DOHH2 (cell line): Measurements from ENCODE around the gene ZKSCAN2.

Experiments used
- H3F3A ChIP-seq: fragments of 200-600 bp; sonication (generic), shearing (Covaris generic); 2 replicates; pipeline ENCODE4 v1.6.0; 2016; ENCODE audit warnings: antibody characterized with exemption, mild to moderate bottlenecking; ENCODE audit not compliant: control insufficient read depth, insufficient read depth
- H3K27ac ChIP-seq: fragments of 200-600 bp; sonication (generic); 2 replicates; pipeline ENCODE4 v1.5.1; 2014; ENCODE audit warnings: low read depth, mild to moderate bottlenecking, low read length, moderate library complexity
- H3K27me3 ChIP-seq: fragments of 200-600 bp; sonication (generic); 2 replicates; pipeline ENCODE4 v1.6.1; 2014; ENCODE audit warnings: mild to moderate bottlenecking, low read length, mixed read lengths; ENCODE audit not compliant: control insufficient read depth
- H3K36me3 ChIP-seq: fragments of 200-600 bp; sonication (generic); 2 replicates; pipeline ENCODE4 v1.6.1; 2014; ENCODE audit warnings: mild to moderate bottlenecking, low read length, moderate library complexity, mixed read lengths; ENCODE audit not compliant: control insufficient read depth
- H3K4me1 ChIP-seq: fragments of 200-600 bp; sonication (generic); 2 replicates; pipeline ENCODE4 v1.6.1; 2014; ENCODE audit warnings: mild to moderate bottlenecking, low read length, mixed read lengths; ENCODE audit not compliant: control insufficient read depth
- H3K4me2 ChIP-seq: fragments of 200-600 bp; sonication (generic); 2 replicates; pipeline ENCODE4 v1.6.0; 2014; ENCODE audit warnings: mild to moderate bottlenecking, low read length, moderate library complexity
- H3K4me3 ChIP-seq: fragments of 200-600 bp; sonication (generic); 2 replicates; pipeline ENCODE4 v1.5.1; 2014; ENCODE audit warnings: mild to moderate bottlenecking, low read length, mixed read lengths
- H3K79me2 ChIP-seq: fragments of 200-600 bp; sonication (generic); 2 replicates; pipeline ENCODE4 v1.6.1; 2014; ENCODE audit warnings: mild to moderate bottlenecking, low read length, mixed read lengths; ENCODE audit not compliant: control insufficient read depth
- H3K9me2 ChIP-seq: fragments of 200-600 bp; sonication (generic); replicated peaks from 2 replicates; pipeline ENCODE4 v1.6.1; 2014; ENCODE audit warnings: mild to moderate bottlenecking, low read length, mixed read lengths; ENCODE audit not compliant: control insufficient read depth
- H3K9me3 ChIP-seq: fragments of 200-600 bp; sonication (generic); 2 replicates; pipeline ENCODE4 v1.6.1; 2014; ENCODE audit warnings: antibody characterized with exemption, low read length, mixed read lengths; ENCODE audit not compliant: control insufficient read depth, insufficient read depth
- H4K20me1 ChIP-seq: fragments of 200-600 bp; sonication (generic); 2 replicates; pipeline ENCODE4 v1.6.0; 2014; ENCODE audit warnings: low read depth, mild to moderate bottlenecking, antibody characterized with exemption, low read length, moderate library complexity; ENCODE audit not compliant: control insufficient read depth, insufficient read depth
- EZH2phosphoT487 ChIP-seq: fragments of 200-600 bp; sonication (generic); IDR thresholded peaks from 2 replicates; pipeline ENCODE4 v1.6.1; 2017; ENCODE audit warnings: borderline replicate concordance, mild to moderate bottlenecking, antibody characterized with exemption, low read length, moderate library complexity, mixed read lengths
- TF ChIP-seq, protein P1 (sequence below): fragments of 200-600 bp; sonication (generic); IDR thresholded peaks from one replicate; pipeline ENCODE4 v1.5.1; 2014; ENCODE audit warnings: antibody characterized with exemption, mild to moderate bottlenecking, low read depth, low read length; ENCODE audit not compliant: poor library complexity, severe bottlenecking

ZKSCAN2 gene

DNA sequence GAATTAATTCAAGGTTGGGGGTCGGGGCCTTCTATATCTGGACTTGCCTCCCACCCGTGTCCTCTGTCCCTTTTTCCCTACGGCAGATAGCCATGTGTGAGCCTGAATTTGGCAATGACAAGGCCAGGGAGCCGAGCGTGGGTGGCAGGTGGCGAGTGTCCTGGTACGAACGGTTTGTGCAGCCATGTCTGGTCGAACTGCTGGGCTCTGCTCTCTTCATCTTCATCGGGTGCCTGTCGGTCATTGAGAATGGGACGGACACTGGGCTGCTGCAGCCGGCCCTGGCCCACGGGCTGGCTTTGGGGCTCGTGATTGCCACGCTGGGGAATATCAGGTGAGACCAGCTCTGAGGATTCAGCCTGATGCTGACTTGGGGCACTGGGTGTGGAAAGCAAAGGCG is 40.5 kb downstream of the ZKSCAN2 start:
- Histone ChIP-seq H3K27ac (no peak overlapping the region), H3K4me3 (no peak overlapping the region), H3K4me1 (no peaks in the 10 kb centered on the region), H3K27me3 (no peaks in the 10 kb centered on the region), H3K9me2 (no peaks in the 10 kb centered on the region), H3K4me2 (no peak overlapping the region), H3K36me3 (no peaks in the 10 kb centered on the region), H3K9me3 (no peaks in the 10 kb centered on the region), H4K20me1 (no peaks in the 10 kb centered on the region), H3K79me2 (no peaks in the 10 kb centered on the region), H3F3A (no peaks in the 10 kb centered on the region)
- no peak for TF ChIP-seq EZH2phosphoT487
- TF ChIP-seq, protein P1, sequence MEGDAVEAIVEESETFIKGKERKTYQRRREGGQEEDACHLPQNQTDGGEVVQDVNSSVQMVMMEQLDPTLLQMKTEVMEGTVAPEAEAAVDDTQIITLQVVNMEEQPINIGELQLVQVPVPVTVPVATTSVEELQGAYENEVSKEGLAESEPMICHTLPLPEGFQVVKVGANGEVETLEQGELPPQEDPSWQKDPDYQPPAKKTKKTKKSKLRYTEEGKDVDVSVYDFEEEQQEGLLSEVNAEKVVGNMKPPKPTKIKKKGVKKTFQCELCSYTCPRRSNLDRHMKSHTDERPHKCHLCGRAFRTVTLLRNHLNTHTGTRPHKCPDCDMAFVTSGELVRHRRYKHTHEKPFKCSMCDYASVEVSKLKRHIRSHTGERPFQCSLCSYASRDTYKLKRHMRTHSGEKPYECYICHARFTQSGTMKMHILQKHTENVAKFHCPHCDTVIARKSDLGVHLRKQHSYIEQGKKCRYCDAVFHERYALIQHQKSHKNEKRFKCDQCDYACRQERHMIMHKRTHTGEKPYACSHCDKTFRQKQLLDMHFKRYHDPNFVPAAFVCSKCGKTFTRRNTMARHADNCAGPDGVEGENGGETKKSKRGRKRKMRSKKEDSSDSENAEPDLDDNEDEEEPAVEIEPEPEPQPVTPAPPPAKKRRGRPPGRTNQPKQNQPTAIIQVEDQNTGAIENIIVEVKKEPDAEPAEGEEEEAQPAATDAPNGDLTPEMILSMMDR: no peak

DNA sequence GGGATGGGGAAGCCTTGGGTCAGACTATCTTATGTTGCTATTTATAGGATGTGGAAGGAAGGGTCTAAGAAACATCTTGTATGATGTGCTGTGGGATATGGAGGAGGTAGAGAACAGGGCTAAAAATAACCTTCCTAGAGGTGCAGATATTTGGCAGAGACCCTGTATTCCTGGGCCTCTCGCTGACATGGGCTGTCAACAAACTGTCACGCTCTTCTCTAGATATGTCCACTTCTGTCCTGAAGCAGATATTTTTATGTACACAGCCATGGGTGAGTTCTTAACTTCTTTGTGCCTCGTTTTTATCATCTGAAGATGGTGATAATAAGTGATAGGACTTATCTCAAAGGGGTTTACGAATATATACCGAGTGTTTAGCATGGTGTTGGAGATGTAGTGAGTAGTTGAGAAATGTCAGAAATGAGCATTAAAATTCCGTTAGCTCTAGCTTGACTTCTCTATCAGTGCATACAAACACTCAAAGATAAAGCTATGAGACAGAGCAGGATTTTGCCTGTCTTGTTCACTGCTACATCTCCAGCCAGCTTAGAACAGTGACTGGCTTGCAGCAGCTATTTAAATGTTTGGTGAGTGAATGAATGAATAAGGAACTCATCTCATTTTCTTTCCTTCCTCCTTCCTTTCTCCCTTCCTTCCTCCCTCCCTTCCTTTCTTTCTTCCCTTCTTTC is 43.8 kb downstream of the ZKSCAN2 start:
- H3K9me3 ChIP-seq: no peaks in the 10 kb centered on the region
- no peak overlapping the region for H3K27ac ChIP-seq
- TF ChIP-seq EZH2phosphoT487: no peak
- TF ChIP-seq, protein P1: no peak

DNA sequence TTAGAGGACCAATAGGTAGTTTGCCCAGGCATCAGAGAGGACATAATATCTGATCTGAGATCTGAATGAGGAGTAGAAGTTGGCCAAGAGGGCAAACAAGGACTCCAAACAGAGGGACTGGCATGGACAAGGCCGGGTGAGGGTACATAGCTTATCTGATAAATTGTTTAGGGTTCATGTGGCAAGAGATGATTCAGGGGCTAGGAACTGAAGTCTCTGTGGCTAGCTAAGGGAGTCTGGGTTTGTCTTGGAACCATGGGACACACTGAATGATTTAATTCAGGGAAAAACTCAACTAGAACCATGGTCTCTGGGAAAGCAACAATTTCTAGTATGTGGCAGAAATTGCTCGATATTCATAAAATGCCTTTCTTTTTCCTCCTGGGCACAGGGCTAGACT is 45.0 kb downstream of the ZKSCAN2 start:
- no peak overlapping the region for H3K4me2 ChIP-seq
- no peaks in the 10 kb centered on the region for H3F3A ChIP-seq
- no peaks in the 10 kb centered on the region for H4K20me1 ChIP-seq
- H3K79me2 ChIP-seq: no peaks in the 10 kb centered on the region
- no peaks in the 10 kb centered on the region for H3K9me3 ChIP-seq
- H3K27ac ChIP-seq: no peak overlapping the region
- H3K27me3 ChIP-seq: no peaks in the 10 kb centered on the region; the same call in 1 of the 2 replicates
- no peak for TF ChIP-seq EZH2phosphoT487
- TF ChIP-seq, protein P1: no peak
- H3K36me3 ChIP-seq: no peaks in the 10 kb centered on the region
- H3K4me1 ChIP-seq: no peaks in the 10 kb centered on the region
- H3K4me3 ChIP-seq: no peak overlapping the region
- no peaks in the 10 kb centered on the region for H3K9me2 ChIP-seq

More for the DNA sequence above, 43.8 kb downstream of the ZKSCAN2 start:
- H3K36me3 ChIP-seq: no peaks in the 10 kb centered on the region
- no peaks in the 10 kb centered on the region; the same call in 1 of the 2 replicates for H3K27me3 ChIP-seq
- H3K79me2 ChIP-seq: no peaks in the 10 kb centered on the region
- no peaks in the 10 kb centered on the region for H4K20me1 ChIP-seq
- H3K4me1 ChIP-seq: no peaks in the 10 kb centered on the region
- H3F3A ChIP-seq: no peaks in the 10 kb centered on the region
- H3K4me2 ChIP-seq: no peak overlapping the region
- no peak overlapping the region for H3K4me3 ChIP-seq
- no peaks in the 10 kb centered on the region for H3K9me2 ChIP-seq
